H9 (cell line): ENCODE results near the gene HDLBP. TPM values are rescaled to one million over a fixed set of nuclear protein-coding genes. Genes with fewer than 3 reads are reported as not detected.

Experiments
- DNase-seq: peaks from one replicate; pipeline ENCODE4 v3.0.0-alpha.2; 2017
- H2AFZ ChIP-seq: one replicate; pipeline ENCODE4 v1.6.1; 2013; ENCODE audit warnings: mild to moderate bottlenecking, low read length, control low read depth, moderate library complexity
- H2AK5ac ChIP-seq: 2 replicates; pipeline ENCODE4 v1.6.1; 2013; ENCODE audit warnings: low read length, control low read depth, mixed read lengths; ENCODE audit not compliant: insufficient read length
- H2BK120ac ChIP-seq: one replicate; pipeline ENCODE4 v1.6.1; 2013; ENCODE audit warnings: low read depth, mild to moderate bottlenecking, low read length, control low read depth, inconsistent platforms; ENCODE audit not compliant: poor library complexity, severe bottlenecking
- H2BK12ac ChIP-seq: 2 replicates; pipeline ENCODE4 v1.6.1; 2013; ENCODE audit warnings: low read length, control low read depth, mixed read lengths, low read depth; ENCODE audit not compliant: insufficient read length
- H2BK15ac ChIP-seq: 2 replicates; pipeline ENCODE4 v1.6.1; 2013; ENCODE audit warnings: low read depth, low read length, control low read depth
- H2BK20ac ChIP-seq: one replicate; pipeline ENCODE4 v1.6.1; 2013; ENCODE audit warnings: low read depth, mild to moderate bottlenecking, low read length, control low read depth, inconsistent platforms; ENCODE audit not compliant: poor library complexity, severe bottlenecking
- H2BK5ac ChIP-seq: 2 replicates; pipeline ENCODE4 v1.6.1; 2013; ENCODE audit warnings: low read length, control low read depth, mixed read lengths; ENCODE audit not compliant: insufficient read length
- H3K14ac ChIP-seq: 2 replicates; pipeline ENCODE4 v1.6.1; 2013; ENCODE audit warnings: low read length, control low read depth; ENCODE audit not compliant: insufficient read depth
- H3K18ac ChIP-seq: 2 replicates; pipeline ENCODE4 v1.6.1; 2013; ENCODE audit warnings: low read depth, mild to moderate bottlenecking, mixed read lengths, low read length, control low read depth; ENCODE audit not compliant: insufficient read length
- H3K23ac ChIP-seq: 2 replicates; pipeline ENCODE4 v1.6.1; 2013; ENCODE audit warnings: low read length, control low read depth, mixed read lengths, low read depth; ENCODE audit not compliant: insufficient read length
- H3K23me2 ChIP-seq: 2 replicates; pipeline ENCODE4 v1.6.1; 2013; ENCODE audit warnings: low read depth, mild to moderate bottlenecking, mixed read lengths, low read length, control low read depth; ENCODE audit not compliant: insufficient read length, poor library complexity, severe bottlenecking
- H3K27ac ChIP-seq: 2 replicates; pipeline ENCODE4 v1.5.1; 2013; ENCODE audit warnings: low read length, control low read depth, mixed read lengths, low read depth; ENCODE audit not compliant: insufficient read length
- H3K27me3 ChIP-seq: 2 replicates; pipeline ENCODE4 v1.6.1; 2013; ENCODE audit warnings: low read length, control low read depth, inconsistent platforms; ENCODE audit not compliant: insufficient read depth
- H3K4ac ChIP-seq: 2 replicates; pipeline ENCODE4 v1.6.1; 2013; ENCODE audit warnings: low read depth, mild to moderate bottlenecking, control low read depth, inconsistent platforms, low read length, moderate library complexity
- H3K4me1 ChIP-seq: 2 replicates; pipeline ENCODE4 v1.6.1; 2013; ENCODE audit warnings: low read length, control low read depth, inconsistent platforms; ENCODE audit not compliant: insufficient read depth
- H3K4me2 ChIP-seq: 2 replicates; pipeline ENCODE4 v1.6.1; 2013; ENCODE audit warnings: low read length, control low read depth, mixed read lengths; ENCODE audit not compliant: insufficient read length, insufficient read depth
- H3K56ac ChIP-seq: 2 replicates; pipeline ENCODE4 v1.6.1; 2013; ENCODE audit warnings: low read depth, mild to moderate bottlenecking, mixed read lengths, low read length, control low read depth; ENCODE audit not compliant: insufficient read length
- H3K79me1 ChIP-seq: 2 replicates; pipeline ENCODE4 v1.6.1; 2013; ENCODE audit warnings: low read depth, mild to moderate bottlenecking, moderate library complexity, low read length, control low read depth, inconsistent platforms; ENCODE audit not compliant: insufficient read depth, poor library complexity, severe bottlenecking
- H3K79me2 ChIP-seq: 2 replicates; pipeline ENCODE4 v1.6.1; 2013; ENCODE audit warnings: low read length, control low read depth, inconsistent platforms; ENCODE audit not compliant: insufficient read depth
- H3K9ac ChIP-seq: 2 replicates; pipeline ENCODE4 v1.6.1; 2013; ENCODE audit warnings: low read length, control low read depth, mixed read lengths; ENCODE audit not compliant: insufficient read length; ENCODE audit errors: extremely low read depth
- H3K9me3 ChIP-seq: one replicate; pipeline ENCODE4 v1.6.1; 2013; ENCODE audit warnings: low read depth, low read length, inconsistent platforms; ENCODE audit not compliant: control insufficient read depth
- H3T11ph ChIP-seq: one replicate; pipeline ENCODE4 v1.6.1; 2013; ENCODE audit warnings: mild to moderate bottlenecking, low read length, control low read depth, inconsistent platforms
- H4K20me1 ChIP-seq: one replicate; pipeline ENCODE4 v1.6.1; 2013; ENCODE audit not compliant: control insufficient read depth, insufficient read length, insufficient read depth
- H4K5ac ChIP-seq: 2 replicates; pipeline ENCODE4 v1.6.1; 2013; ENCODE audit warnings: low read depth, mild to moderate bottlenecking, mixed read lengths, low read length, control low read depth; ENCODE audit not compliant: insufficient read length
- H4K8ac ChIP-seq: replicated peaks from 2 replicates; pipeline ENCODE4 v1.6.1; 2013; ENCODE audit warnings: low read length, control low read depth, mixed read lengths, low read depth; ENCODE audit not compliant: insufficient read length
- H4K91ac ChIP-seq: 2 replicates; pipeline ENCODE4 v1.6.1; 2013; ENCODE audit warnings: low read depth, mild to moderate bottlenecking, moderate library complexity, mixed read lengths, low read length, control low read depth; ENCODE audit not compliant: insufficient read length
- H3K27ac Mint-ChIP-seq, 3 experiments: 2 replicates in 2 of 3; 3 replicates in 1 of 3; pipeline ENCODE4 v1.8.0; 2020 to 2021; ENCODE audit warnings: mixed read lengths in 3 of 3, mild to moderate bottlenecking in 1 of 3, moderate library complexity in 1 of 3
- H3K27me3 Mint-ChIP-seq: 2 replicates; pipeline ENCODE4 v1.8.0; 2021; ENCODE audit warnings: low read depth, mild to moderate bottlenecking, moderate library complexity, mixed read lengths
- H3K36me3 Mint-ChIP-seq, 3 experiments: 2 replicates in 2 of 3; 3 replicates in 1 of 3; pipeline ENCODE4 v1.8.0; 2020 to 2021; ENCODE audit warnings: low read depth in 3 of 3, mixed read lengths in 3 of 3; ENCODE audit not compliant: insufficient read depth in 1 of 3
- H3K4me1 Mint-ChIP-seq, 2 experiments: 2 replicates each; pipeline ENCODE4 v1.8.0; 2020; ENCODE audit warnings: mixed read lengths in 2 of 2
- H3K4me3 Mint-ChIP-seq, 2 experiments: 2 replicates in 1 of 2; 3 replicates in 1 of 2; pipeline ENCODE4 v1.8.0; 2020 to 2021; ENCODE audit warnings: mild to moderate bottlenecking in 2 of 2, mixed read lengths in 2 of 2, moderate library complexity in 1 of 2
- H3K9me3 Mint-ChIP-seq, 2 experiments: 2 replicates in 1 of 2; 3 replicates in 1 of 2; pipeline ENCODE4 v1.8.0; 2020; ENCODE audit warnings: mild to moderate bottlenecking in 2 of 2, mixed read lengths in 2 of 2, moderate library complexity in 1 of 2
- CTCF ChIP-seq: fragments of 200-600 bp; sonication (generic); conservative IDR thresholded peaks from 3 replicates; pipeline ENCODE4 v1.8.0; 2021; ENCODE audit warnings: antibody characterized with exemption, mild to moderate bottlenecking
- WGBS: extraction: QIAGEN DNeasy Blood & Tissue Kit; methylation state at CpG from one replicate; pipeline ENCODE4 v1.1.7; 2013; ENCODE audit warnings: missing lambda C conversion rate, low lambda C conversion rate, mixed read lengths; ENCODE audit not compliant: insufficient read length; ENCODE audit errors: extremely low coverage; 5-methylcytosine and 5-hydroxymethylcytosine counted together
- total RNA-seq: library from RNA; stranded (reverse); gene quantifications from 2 replicates; pipeline ENCODE4 v1.2.1, GENCODE V29; 2021

The HDLBP gene
- total RNA-seq, 1 experiment from 2014 or later = 364 TPM

GRCh38 chr2:241219856-241220356 is 95.6 kb downstream of the HDLBP start:
- Histone ChIP-seq H4K91ac (no peak overlapping the region), H3K23ac (no peak overlapping the region), H2BK120ac (no peak overlapping the region), H4K8ac (no peak overlapping the region), H2AK5ac (no peak overlapping the region), H2BK20ac (no peak overlapping the region), H3K9ac (no peak overlapping the region), H4K20me1 (peaks cover 2% of the 10 kb centered on the region), H3K27ac (no peak overlapping the region), H2BK5ac (no peak overlapping the region), H3K14ac (no peak overlapping the region), H3T11ph (no peak overlapping the region), H3K56ac (no peak overlapping the region), H3K79me1 (no peaks in the 10 kb centered on the region), H2AFZ (no peak overlapping the region), H4K5ac (no peak overlapping the region), H3K18ac (no peak overlapping the region), H3K27me3 (no peaks in the 10 kb centered on the region), H3K4ac (no peak overlapping the region), H3K9me3 (no peaks in the 10 kb centered on the region), H2BK15ac (no peak overlapping the region), H3K79me2 (no peaks in the 10 kb centered on the region; the same call in 1 of the 2 replicates), H3K4me2 (no peak overlapping the region), H3K4me1 (peaks cover 4% of the 10 kb centered on the region; the same call in 1 of the 2 replicates), H3K23me2 (peaks cover 10% of the 10 kb centered on the region), H2BK12ac (no peak overlapping the region)
- Mint-ChIP-seq H3K27me3 (peaks cover 5% of the 10 kb centered on the region), H3K4me1 (peaks cover 23 to 44% of the 10 kb centered on the region in 2 experiments), H3K4me3 (peak overlapping the region in 1 of 2 experiments; percentile 94; a peak in 4 of 5 replicates), H3K36me3 (peaks cover 2 to 5% (median 4%) of the 10 kb centered on the region in 3 experiments; a peak in 3 of 7 replicates), H3K27ac (no peak overlapping the region), H3K9me3 (peaks cover 0 to 2% of the 10 kb centered on the region in 2 experiments; a peak in 2 of 5 replicates)
- TF ChIP-seq CTCF = no peak
- no peak for DNase-seq
- no CpG with 5 or more reads among the region's 6 CpGs for WGBS
